HL-60/S4 treated with retinoic acid at 250 ng/mL for 4 days and 3 days (cell line): ENCODE measurements around the gene PSMF1.

Experiments
- in situ Hi-C: fragments of 300-500 bp; cut with MboI; formaldehyde crosslinking; loops from 2 replicates; pipeline ENCODE4 v1.7.0; 2022; ENCODE audit warnings: low sequenced_read_pairs

The PSMF1 gene

GRCh38 chr20:1187605-1188171 lies 69.3 kb downstream of the PSMF1 start:
- in situ Hi-C loops, result loop anchor here (25.0 kb wide), 1 partner anchor 375 kb away; no protein-coding TSS in a partner anchor

- in situ Hi-C loops, result loop anchor here (25.0 kb wide), 1 partner anchor 376 kb away; no protein-coding TSS in a partner anchor
These were observed 69.9 kb downstream of the PSMF1 start for GRCh38 chr20:1188347-1188746.

DNA sequence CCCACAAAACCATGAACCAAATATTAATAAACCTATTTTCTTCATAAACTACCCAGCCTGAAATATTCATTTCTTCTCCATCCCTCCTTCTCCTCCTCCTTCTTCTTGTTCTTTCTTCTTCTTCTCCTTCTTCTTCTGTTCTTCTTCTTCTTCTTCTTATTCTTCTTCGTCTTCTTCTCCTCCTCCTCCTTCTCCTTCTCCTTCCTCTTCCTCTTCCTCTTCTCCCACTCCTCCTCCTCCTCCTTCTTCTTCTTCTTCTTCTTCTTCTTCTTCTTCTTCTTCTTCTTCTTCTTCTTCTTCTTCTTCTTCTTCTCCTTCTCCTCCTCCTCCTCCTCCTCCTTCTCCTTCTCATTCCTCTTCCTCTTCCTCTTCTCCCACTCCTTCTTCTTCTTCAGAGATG lies 71.4 kb downstream of the PSMF1 start:
- in situ Hi-C loops, result loop anchor here (25.0 kb wide), 1 partner anchor 378 kb away; no protein-coding TSS in a partner anchor

DNA sequence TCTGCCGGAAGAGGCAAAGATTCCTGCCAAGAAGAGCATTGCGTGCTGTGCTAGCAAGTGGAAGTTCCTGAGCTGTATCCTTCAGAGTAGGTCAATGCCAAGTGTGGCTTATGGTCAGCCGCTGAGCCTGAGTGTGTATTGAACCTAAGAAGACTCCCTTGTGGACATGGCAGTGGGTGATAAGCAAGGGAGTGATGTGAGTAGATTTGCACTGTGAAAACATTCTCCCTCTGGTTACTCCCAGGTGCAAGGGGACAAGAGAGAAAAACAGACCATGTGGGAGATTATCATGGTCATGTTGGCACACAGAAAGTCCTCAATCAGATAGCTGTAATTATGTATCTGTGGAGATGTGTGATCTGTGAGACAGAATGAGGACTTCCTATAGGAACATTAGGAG lies 72.4 kb downstream of the PSMF1 start:
- in situ Hi-C loops, result loop anchor here (25.0 kb wide), 1 partner anchor 379 kb away; no protein-coding TSS in a partner anchor

- in situ Hi-C loops, result loop anchor here (25.0 kb wide), 1 partner anchor 379 kb away; no protein-coding TSS in a partner anchor
These were observed 72.9 kb downstream of the PSMF1 start for GRCh38 chr20:1191299-1191698.

GRCh38 chr20:1195226-1195625 lies 76.8 kb downstream of the PSMF1 start:
- in situ Hi-C loops, result loop anchor here (25.0 kb wide), 1 partner anchor 383 kb away; no protein-coding TSS in a partner anchor

DNA sequence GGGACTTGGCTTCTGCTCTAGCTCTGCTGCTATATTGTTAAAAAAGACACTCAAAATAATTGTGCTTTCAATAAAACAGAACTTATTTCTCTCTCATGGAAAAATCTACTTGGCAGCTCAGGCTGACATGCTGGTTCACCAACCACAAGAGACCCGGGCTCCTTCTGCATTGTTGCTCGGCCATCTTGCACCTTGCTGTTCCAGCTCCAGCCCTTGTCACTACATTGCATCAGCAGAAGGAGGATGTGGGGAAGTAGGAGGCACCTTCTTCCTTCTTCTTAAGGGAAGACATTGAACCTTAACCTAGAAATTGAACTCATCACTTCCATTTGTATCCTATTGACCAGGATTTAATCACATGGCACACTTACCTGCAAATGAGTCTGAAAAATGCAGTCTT lies 78.2 kb downstream of the PSMF1 start:
- in situ Hi-C loops, result loop anchor here (25.0 kb wide), 1 partner anchor 384 kb away; no protein-coding TSS in a partner anchor

DNA sequence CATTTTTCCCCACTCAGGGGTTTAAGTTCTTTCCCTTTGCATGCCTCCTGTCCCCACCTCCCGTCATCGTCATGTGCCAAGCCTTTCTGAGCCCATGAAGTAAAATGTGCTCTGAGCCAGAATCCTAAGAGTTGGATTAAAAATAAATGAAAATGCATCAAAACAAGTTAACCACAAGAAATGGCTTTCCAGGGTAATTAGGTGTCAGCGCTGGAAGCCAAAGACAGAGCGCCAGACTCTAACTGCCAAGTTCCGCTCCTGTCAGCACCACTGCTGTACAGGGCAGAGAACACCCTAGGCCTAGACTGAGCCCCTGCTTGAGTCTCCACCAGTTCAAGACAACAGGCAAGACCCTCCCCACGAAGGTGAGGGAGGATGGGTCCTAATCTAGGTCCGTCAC lies 79.4 kb downstream of the PSMF1 start:
- in situ Hi-C loops, result loop anchor here (25.0 kb wide), 1 partner anchor 386 kb away; no protein-coding TSS in a partner anchor

GRCh38 chr20:1198751-1199150 lies 80.3 kb downstream of the PSMF1 start:
- in situ Hi-C loops, result loop anchor here (25.0 kb wide), 1 partner anchor 386 kb away; no protein-coding TSS in a partner anchor

DNA sequence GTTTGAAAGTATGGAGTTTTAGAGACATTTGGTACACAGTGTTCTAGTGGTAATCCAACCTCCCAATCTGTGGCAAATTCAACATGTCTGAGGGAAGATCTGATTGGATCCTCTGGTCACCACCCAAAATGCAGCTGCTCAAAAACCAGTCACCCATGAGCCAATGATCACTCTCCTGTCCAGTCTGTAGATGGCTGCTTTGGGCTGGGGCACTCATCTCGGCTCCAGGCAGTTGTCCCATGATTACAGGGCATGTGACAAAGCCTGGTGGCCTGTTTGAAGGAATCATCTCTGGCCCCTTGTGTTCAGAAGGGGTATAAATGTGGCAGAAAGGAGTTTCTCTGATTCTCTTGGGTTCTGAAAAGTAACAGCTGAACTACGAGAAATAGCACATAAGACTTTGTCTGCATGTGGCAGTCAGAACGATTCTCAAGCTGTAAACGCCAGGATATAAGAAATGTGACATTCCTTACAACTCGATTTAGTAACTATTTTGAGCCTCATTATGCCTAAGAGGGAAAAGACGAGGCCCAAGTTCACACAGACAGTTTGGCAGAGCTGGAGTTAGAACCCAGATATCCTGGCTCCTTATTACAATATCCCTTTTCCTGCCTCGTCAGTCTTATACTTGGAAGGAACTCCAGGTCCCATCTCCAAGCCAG lies 80.9 kb downstream of the PSMF1 start:
- in situ Hi-C loops, result loop anchor here (25.0 kb wide), 1 partner anchor 387 kb away; no protein-coding TSS in a partner anchor

DNA sequence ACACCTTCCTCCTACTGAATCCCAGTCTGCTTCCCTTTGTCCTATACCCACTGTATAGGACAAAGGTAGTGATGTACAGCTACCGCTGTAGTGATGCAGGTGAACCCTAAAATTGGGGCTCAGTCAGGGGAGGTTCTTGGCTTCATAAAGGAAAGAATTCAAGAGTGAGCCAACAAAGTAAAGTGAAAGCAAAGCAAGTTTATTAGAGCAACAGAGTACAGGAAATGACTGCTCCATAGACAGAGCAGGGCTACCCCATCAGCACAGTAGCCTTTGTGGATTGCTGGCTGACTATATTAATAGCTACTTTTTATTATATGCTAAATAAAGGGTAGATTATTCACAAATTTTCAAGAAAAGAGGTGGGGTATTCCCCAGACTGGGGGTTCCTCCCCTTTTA lies 81.6 kb downstream of the PSMF1 start:
- in situ Hi-C loops, result loop anchor here (25.0 kb wide), 1 partner anchor 388 kb away; no protein-coding TSS in a partner anchor

- in situ Hi-C loops, result no loop called here
These were observed 84.5 kb downstream of the PSMF1 start, which contains the start of gene C20orf202 for GRCh38 chr20:1202762-1203504. Gene C20orf202, plus strand, starts transcription at chr20:1203454. Its CDS starts 132 bp downstream, at chr20:1203586.

GRCh38 chr20:1203630-1204029 lies 85.2 kb downstream of the PSMF1 start:
- in situ Hi-C loops, result no loop called here

DNA sequence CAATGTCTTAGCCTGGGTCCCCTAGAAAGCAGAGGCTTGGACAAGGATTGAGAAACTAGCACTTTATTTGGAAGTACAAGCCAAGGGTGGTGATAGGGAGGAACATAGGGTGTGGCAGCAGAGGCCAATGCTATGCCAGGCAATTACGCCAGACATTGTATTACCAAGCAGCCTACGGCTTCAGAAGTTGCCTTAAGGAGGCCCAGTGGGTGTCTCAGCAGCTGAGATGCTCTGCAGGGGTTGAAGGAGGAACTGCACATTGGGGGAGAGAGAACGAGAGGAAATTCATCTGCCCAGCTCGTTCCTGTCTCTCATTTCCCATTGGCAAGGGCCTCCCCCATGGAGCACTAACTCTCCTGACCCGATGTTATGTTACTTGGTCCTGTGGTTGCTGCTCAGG lies 85.7 kb downstream of the PSMF1 start:
- in situ Hi-C loops, result no loop called here

- in situ Hi-C loops, result no loop called here
These were observed 86.2 kb downstream of the PSMF1 start for GRCh38 chr20:1204576-1204975.

- in situ Hi-C loops, result no loop called here
These were observed 87.4 kb downstream of the PSMF1 start for GRCh38 chr20:1205802-1206201.

DNA sequence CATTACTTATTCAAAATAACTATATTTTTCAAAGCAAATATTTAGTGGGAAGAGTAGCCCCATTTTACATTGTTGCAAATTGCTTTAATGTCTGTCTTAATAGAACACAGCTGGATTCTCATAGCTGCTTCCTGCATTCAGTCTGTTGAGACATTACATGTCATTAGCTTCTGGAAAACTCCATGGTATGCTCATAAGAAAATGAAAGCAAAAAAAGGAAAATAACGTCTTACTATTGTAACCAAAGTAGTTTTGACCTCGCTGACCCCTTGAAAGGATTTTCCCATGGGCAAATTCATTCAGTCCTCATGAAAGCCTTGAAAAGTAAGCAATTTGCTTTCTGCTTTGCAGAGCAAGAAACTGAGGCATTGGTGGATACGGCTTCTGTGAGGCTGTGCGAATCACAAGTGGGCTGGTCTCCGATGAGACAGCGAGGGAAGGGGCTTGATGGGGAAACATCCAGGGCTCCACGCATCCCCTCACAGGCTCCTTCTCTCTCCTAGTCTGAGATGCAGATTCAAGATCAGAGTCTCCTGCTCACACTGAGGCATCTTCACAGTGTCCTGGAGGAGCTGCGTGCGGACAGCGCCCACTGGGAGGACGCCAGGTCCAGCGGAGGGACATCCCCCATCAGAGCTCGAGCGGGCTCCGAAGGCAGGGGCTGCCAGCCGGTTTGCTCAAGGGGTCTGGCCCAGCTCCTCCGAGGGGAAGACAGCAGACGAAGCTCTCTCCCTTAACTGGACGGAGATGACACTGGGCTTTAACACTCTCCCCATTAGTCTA lies 88.2 kb downstream of the PSMF1 start:
- in situ Hi-C loops, result no loop called here

DNA sequence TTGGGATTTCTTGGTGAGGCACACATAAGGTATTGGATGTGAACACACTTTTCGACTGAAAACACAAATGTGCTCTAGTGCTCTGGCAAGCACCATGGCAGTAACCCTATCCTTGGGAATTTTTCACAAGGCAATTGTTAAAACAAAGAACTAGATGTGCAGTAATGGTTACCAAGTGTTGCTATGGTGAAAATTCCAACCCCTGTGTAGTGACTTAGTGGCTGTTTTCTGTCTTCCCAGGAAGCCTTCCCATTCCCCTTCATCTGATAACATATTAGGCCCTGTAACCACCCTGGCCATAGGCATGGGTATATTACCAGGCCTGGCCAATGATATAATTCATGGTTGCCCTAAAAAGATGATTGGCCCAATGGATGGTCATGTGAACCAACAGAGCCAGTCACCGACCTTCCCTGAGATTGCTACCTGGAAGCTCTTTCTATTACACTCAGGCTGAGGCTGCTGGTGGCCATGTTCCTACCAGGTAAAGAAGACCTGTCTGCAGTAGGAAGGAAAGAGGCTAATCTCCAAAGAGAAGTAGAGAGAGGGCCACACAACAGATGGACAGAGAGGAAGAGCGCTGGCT lies 89.0 kb downstream of the PSMF1 start:
- in situ Hi-C loops, result no loop called here

DNA sequence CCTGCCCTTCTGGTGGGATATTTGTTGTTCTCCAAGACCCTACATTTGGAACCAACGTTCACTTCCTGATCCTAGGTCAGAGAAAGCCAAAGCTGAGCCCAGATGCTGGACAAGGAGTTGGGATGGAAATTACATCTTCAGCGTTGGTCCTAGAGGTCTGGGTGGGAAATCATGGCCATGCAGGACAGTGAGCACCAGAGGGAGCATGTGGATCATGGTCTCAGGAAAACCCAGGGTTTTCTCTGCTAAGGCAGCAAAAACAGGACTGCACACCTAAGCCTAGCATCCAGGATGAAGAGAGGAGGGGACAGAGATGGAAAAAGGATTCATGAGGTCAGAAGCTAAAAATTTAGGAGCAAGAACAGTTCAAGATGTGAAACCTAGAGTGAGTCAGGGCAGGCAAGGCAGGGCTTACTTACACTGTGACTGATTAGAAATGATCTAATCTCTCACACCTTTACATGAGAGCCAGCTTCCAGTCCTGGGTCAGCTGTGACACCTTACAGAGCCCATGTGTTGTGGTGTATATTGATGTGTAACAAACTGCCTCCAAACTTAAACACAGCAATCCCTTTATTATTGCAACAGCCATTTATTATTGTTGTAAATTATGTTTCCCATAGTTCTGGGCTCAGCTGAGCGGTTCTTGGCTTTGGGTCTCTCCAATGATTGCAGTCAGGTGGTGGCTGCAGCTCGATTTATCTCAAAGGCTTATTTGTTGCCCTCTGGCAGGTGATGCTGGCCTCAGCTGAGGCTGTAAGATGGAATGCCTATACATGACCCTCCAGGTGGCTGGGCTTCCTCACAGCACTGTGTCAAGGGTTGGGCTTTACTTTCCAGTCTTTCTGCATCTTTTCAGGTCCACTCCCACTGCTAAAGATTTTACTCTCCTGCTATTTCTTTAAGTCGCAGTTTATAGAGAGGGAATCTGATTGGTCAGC lies 91.3 kb downstream of the PSMF1 start:
- in situ Hi-C loops, result no loop called here
